K562 (cell line): ENCODE data around the gene DLX2. TPM values are rescaled to one million over a fixed set of nuclear protein-coding genes. Genes with fewer than 3 reads are reported as not detected.

ENCODE experiments used
- CBX3 ChIP-seq, 2 experiments: IDR thresholded peaks; 1 replicate in 1 of 2; 2 replicates in 1 of 2; pipeline ENCODE4 v1.6.1; 2012; ENCODE audit warnings: inconsistent platforms in 2 of 2, low read length in 2 of 2, borderline replicate concordance in 1 of 2, control low read depth in 1 of 2
- E2F4 ChIP-seq: sonication (generic); formaldehyde crosslinking; IDR thresholded peaks from 2 replicates; pipeline ENCODE4 v1.8.0; 2022; ENCODE audit warnings: mild to moderate bottlenecking, low read depth, missing genetic modification reagents
- EP300 ChIP-seq: IDR thresholded peaks from 2 replicates; pipeline ENCODE4 v1.6.1; 2012; ENCODE audit warnings: low read length, improper control_type of control experiment
- ETS2 ChIP-seq: IDR thresholded peaks from 2 replicates; pipeline ENCODE4 v1.6.1; 2016; ENCODE audit warnings: borderline replicate concordance, missing genetic modification characterization, mild to moderate bottlenecking, moderate library complexity, missing compliant biosample characterization; ENCODE audit not compliant: poor library complexity, severe bottlenecking
- KAT8 ChIP-seq: fragments of 450-650 bp; IDR thresholded peaks from 2 replicates; pipeline ENCODE4 v1.6.1; 2016; ENCODE audit warnings: low read depth, mild to moderate bottlenecking
- KLF10 ChIP-seq: fragments of 250-450 bp; sonication (Bioruptor Pico); IDR thresholded peaks from 2 replicates; pipeline ENCODE4 v1.6.1; 2021; ENCODE audit warnings: matching md5 sums
- LARP7 ChIP-seq: fragments of 450-650 bp; IDR thresholded peaks from 2 replicates; pipeline ENCODE4 v1.6.1; 2016
- MAZ ChIP-seq, 2 experiments: fragments of 450-650 bp in 1 of 2; sonication (generic) in 1 of 2; formaldehyde crosslinking; IDR thresholded peaks in 1 of 2; conservative IDR thresholded peaks in 1 of 2; 2 replicates each; pipeline versions ENCODE4 v1.4.0 to v1.5.0; 2020; ENCODE audit warnings: mild to moderate bottlenecking in 1 of 2, missing genetic modification reagents in 1 of 2
- NBN ChIP-seq: fragments of 450-650 bp; IDR thresholded peaks from 2 replicates; pipeline ENCODE4 v1.6.1; 2016; ENCODE audit warnings: low read depth, mild to moderate bottlenecking
- NR0B1 ChIP-seq: fragments of 450-650 bp; IDR thresholded peaks from one replicate; pipeline ENCODE4 v1.6.1; 2018; ENCODE audit warnings: mild to moderate bottlenecking, moderate library complexity; ENCODE audit not compliant: partially characterized antibody
- PTRF ChIP-seq: fragments of 450-650 bp; IDR thresholded peaks from 2 replicates; pipeline ENCODE4 v1.6.1; 2016; ENCODE audit warnings: mild to moderate bottlenecking, missing genetic modification characterization, missing compliant biosample characterization
- RAD51 ChIP-seq: fragments of 450-650 bp; IDR thresholded peaks from 2 replicates; pipeline ENCODE4 v1.7.1; 2016; ENCODE audit warnings: low read depth, mild to moderate bottlenecking, borderline replicate concordance
- TAF1 ChIP-seq: IDR thresholded peaks from 2 replicates; pipeline ENCODE4 v1.6.1; 2011; ENCODE audit warnings: mild to moderate bottlenecking, low read length, moderate library complexity; ENCODE audit not compliant: insufficient read depth, control insufficient read depth, severe bottlenecking; ENCODE audit errors: extremely low read depth
- TFE3 ChIP-seq: fragments of 450-650 bp; formaldehyde crosslinking; IDR thresholded peaks from 2 replicates; pipeline ENCODE4 v1.4.0; 2020; ENCODE audit warnings: mild to moderate bottlenecking, mixed read lengths
- VEZF1 ChIP-seq: fragments of 200-800 bp; sonication (Bioruptor generic); IDR thresholded peaks from 2 replicates; pipeline ENCODE4 v1.6.1; 2017; ENCODE audit warnings: missing genetic modification characterization, missing compliant biosample characterization
- ZBTB7A ChIP-seq: IDR thresholded peaks from 2 replicates; pipeline ENCODE4 v1.6.1; 2011; ENCODE audit warnings: low read depth, mild to moderate bottlenecking, low read length, moderate library complexity, borderline replicate concordance; ENCODE audit not compliant: control insufficient read depth
- ZNF239 ChIP-seq: fragments of 250-450 bp; sonication (Bioruptor Pico); IDR thresholded peaks from 2 replicates; pipeline ENCODE4 v1.4.0; 2020; ENCODE audit warnings: mild to moderate bottlenecking
- ZNF408 ChIP-seq: fragments of 250-450 bp; sonication (Bioruptor Pico); IDR thresholded peaks from 2 replicates; pipeline ENCODE4 v1.4.0; 2020; ENCODE audit warnings: low read depth, mild to moderate bottlenecking, moderate library complexity
- ZNF445 ChIP-seq: fragments of 250-450 bp; sonication (Bioruptor Pico); IDR thresholded peaks from 2 replicates; pipeline ENCODE4 v1.4.0; 2020; ENCODE audit warnings: low read depth, mild to moderate bottlenecking, moderate library complexity
- polyA plus RNA-seq, 8 experiments: library from polyadenylated mRNA; depleted of rRNA in 4 of 8; stranded (reverse) in 5 of 8; unstranded in 3 of 8; fragments of >200 nt; fragmentation: Nextera tagmentation in 2 of 8; fragmentation: Illumina TruSeq in 1 of 8; extraction: Ambion mirVana in 2 of 8; extraction: Trizol in 1 of 8; gene quantifications; 2 replicates each; pipeline versions ENCODE4 v1.2.1 to v1.2.3, GENCODE V29; 2011 to 2014; ENCODE audit warnings: inconsistent platforms in 1 of 8, missing spikeins in 1 of 8
- total RNA-seq, 7 experiments: library from RNA; depleted of rRNA in 6 of 7; stranded (reverse); fragments of >200 nt in 6 of 7; fragmentation: Illumina TruSeq in 2 of 7; extraction: Trizol in 2 of 7; gene quantifications; 2 replicates each; pipeline versions ENCODE4 v1.2.1 to v1.2.3, GENCODE V29; 2011 to 2021; ENCODE audit warnings: low replicate concordance in 1 of 7

The DLX2 gene
- total and polyA plus RNA-seq, 9 of the 15 experiments (the other 6 are each of a cell fraction or from before 2014, with no cell fraction given), result 0.14 to 4.3 (median 0.86) TPM

- TF ChIP-seq ZNF445 (CRISPR knock-in tag) (no peak), ETS2 (tag) (no peak), EP300 (peak; percentile 60), VEZF1 (CRISPR knock-in tag) (no peak), TAF1 (no peak), KLF10 (CRISPR knock-in tag) (no peak), ZBTB7A (no peak), PTRF (tag) (no peak), NBN (no peak), ZNF408 (no peak), MAZ (CRISPR knock-in tag; conservative IDR thresholded peaks at IDR 0.05 in 1 of 2, IDR thresholded peaks at IDR 0.05 in 1 of 2) (peak; percentile 11 to 27; a peak in 2 of 4 replicates), RAD51 (no peak), E2F4 (no peak), KAT8 (no peak), NR0B1 (no peak), LARP7 (no peak), ZNF239 (no peak), CBX3 (IDR thresholded peaks at IDR 0.05; ENCODE audit: borderline replicate concordance in 1 of 2, low read length in 2 of 2) (no peak), TFE3 (CRISPR knock-in tag) (no peak)
Measured at GRCh38 chr2:172066394-172066886, 36.3 kb downstream of the DLX2 start (continued).
